Measurements from ENCODE around the gene CUL4A.

The CUL4A gene

GRCh38 chr13:113216254-113217048, 7.0 kb downstream of the CUL4A start:
- TF ChIP-seq BACH2 (CRISPR knock-in tag; IDR thresholded peaks at IDR 0.05; ENCODE audit: borderline replicate concordance): no peak
- 0 out of 2 replicates have a peak, but pooled peaks have one; percentile 17 for TF ChIP-seq ZFP3 (CRISPR knock-in tag; IDR thresholded peaks at IDR 0.05)
- ATAC-seq: peak; percentile 88

- ATAC-seq: no peak
- no peak for TF ChIP-seq TCF4 (CRISPR knock-in tag; IDR thresholded peaks at IDR 0.05; ENCODE audit: borderline replicate concordance)
- TF ChIP-seq ZNF8 (CRISPR knock-in tag; IDR thresholded peaks at IDR 0.05): no peak
- no peak for TF ChIP-seq BACH2 (CRISPR knock-in tag; IDR thresholded peaks at IDR 0.05; ENCODE audit: borderline replicate concordance)
- TF ChIP-seq ESRRG (CRISPR knock-in tag; IDR thresholded peaks at IDR 0.05): no peak
- no peak for TF ChIP-seq TSHZ2 (CRISPR knock-in tag; IDR thresholded peaks at IDR 0.05)
Observed at GRCh38 chr13:113218586-113218985, 9.2 kb downstream of the CUL4A start.

- no peak for ATAC-seq
- no peak for TF ChIP-seq ZNF70 (CRISPR knock-in tag; IDR thresholded peaks at IDR 0.05)
- TF ChIP-seq ZC3H10 (CRISPR knock-in tag; IDR thresholded peaks at IDR 0.05): no peak
- TF ChIP-seq TSHZ2 (CRISPR knock-in tag; IDR thresholded peaks at IDR 0.05): no peak
- TF ChIP-seq ZNF565 (CRISPR knock-in tag; conservative IDR thresholded peaks at IDR 0.05; ENCODE audit: low read depth): no peak
- TF ChIP-seq ZFP30 (CRISPR knock-in tag; IDR thresholded peaks at IDR 0.05): no peak
- no peak for TF ChIP-seq POU6F1 (CRISPR knock-in tag; IDR thresholded peaks at IDR 0.05; ENCODE audit: borderline replicate concordance, low read depth)
- no peak for TF ChIP-seq CSRNP3 (CRISPR knock-in tag; IDR thresholded peaks at IDR 0.05)
Observed at GRCh38 chr13:113219256-113219940, 10.0 kb downstream of the CUL4A start.

- ATAC-seq: no peak
- TF ChIP-seq TSHZ2 (CRISPR knock-in tag; IDR thresholded peaks at IDR 0.05): no peak
- TF ChIP-seq OSR1 (CRISPR knock-in tag; IDR thresholded peaks at IDR 0.05): no peak
- TF ChIP-seq TCF4 (CRISPR knock-in tag; IDR thresholded peaks at IDR 0.05; ENCODE audit: borderline replicate concordance): no peak
- no peak for TF ChIP-seq POU6F1 (CRISPR knock-in tag; IDR thresholded peaks at IDR 0.05; ENCODE audit: borderline replicate concordance, low read depth)
- no peak for TF ChIP-seq ZFP3 (CRISPR knock-in tag; IDR thresholded peaks at IDR 0.05)
Observed at GRCh38 chr13:113220141-113220598, 10.8 kb downstream of the CUL4A start.

Measured in SK-N-SH treated with all-trans-retinoic acid at 6 μM for 48 hours (cell line).